NB4 (cell line): ENCODE results near the gene HEBP1.

Source experiments
- DNase-seq: peaks from one replicate; pipeline ENCODE4 v3.0.0; 2010; ENCODE audit warnings: low read depth
- H3K4me3 ChIP-seq: one replicate; pipeline ENCODE4 v1.5.1; 2011; ENCODE audit warnings: mild to moderate bottlenecking, low read depth, low read length, moderate library complexity
- CTCF ChIP-seq: IDR thresholded peaks from one replicate; pipeline ENCODE4 v1.5.1; 2012; ENCODE audit warnings: low read depth, low read length
- MAX ChIP-seq: IDR thresholded peaks from 2 replicates; pipeline ENCODE4 v1.6.1; 2011; ENCODE audit warnings: low read depth, low read length
- MYC ChIP-seq: IDR thresholded peaks from 2 replicates; pipeline ENCODE4 v1.6.1; 2011; ENCODE audit warnings: low read depth, low read length
- POLR2A ChIP-seq: IDR thresholded peaks from 2 replicates; pipeline ENCODE4 v1.6.1; 2011; ENCODE audit warnings: mild to moderate bottlenecking; ENCODE audit not compliant: insufficient read length; ENCODE audit errors: extremely low read depth

The HEBP1 gene

GRCh38 chr12:12979126-12979525, 20.9 kb downstream of the HEBP1 start:
- DNase-seq, result no peak
- H3K4me3 ChIP-seq, result no peak overlapping the region
- TF ChIP-seq MAX (no peak), CTCF (no peak), POLR2A (no peak), MYC (no peak)

- no peak for DNase-seq
- no peak overlapping the region for H3K4me3 ChIP-seq
- TF ChIP-seq MAX, result no peak
- no peak for TF ChIP-seq CTCF
- no peak for TF ChIP-seq POLR2A
- TF ChIP-seq MYC, result no peak
Observed at GRCh38 chr12:12977231-12977630, 22.8 kb downstream of the HEBP1 start.

GRCh38 chr12:12976366-12976765, 23.7 kb downstream of the HEBP1 start:
- TF ChIP-seq CTCF (no peak), MYC (no peak), MAX (no peak), POLR2A (no peak)
- no peak for DNase-seq
- no peak overlapping the region for H3K4me3 ChIP-seq

DNA sequence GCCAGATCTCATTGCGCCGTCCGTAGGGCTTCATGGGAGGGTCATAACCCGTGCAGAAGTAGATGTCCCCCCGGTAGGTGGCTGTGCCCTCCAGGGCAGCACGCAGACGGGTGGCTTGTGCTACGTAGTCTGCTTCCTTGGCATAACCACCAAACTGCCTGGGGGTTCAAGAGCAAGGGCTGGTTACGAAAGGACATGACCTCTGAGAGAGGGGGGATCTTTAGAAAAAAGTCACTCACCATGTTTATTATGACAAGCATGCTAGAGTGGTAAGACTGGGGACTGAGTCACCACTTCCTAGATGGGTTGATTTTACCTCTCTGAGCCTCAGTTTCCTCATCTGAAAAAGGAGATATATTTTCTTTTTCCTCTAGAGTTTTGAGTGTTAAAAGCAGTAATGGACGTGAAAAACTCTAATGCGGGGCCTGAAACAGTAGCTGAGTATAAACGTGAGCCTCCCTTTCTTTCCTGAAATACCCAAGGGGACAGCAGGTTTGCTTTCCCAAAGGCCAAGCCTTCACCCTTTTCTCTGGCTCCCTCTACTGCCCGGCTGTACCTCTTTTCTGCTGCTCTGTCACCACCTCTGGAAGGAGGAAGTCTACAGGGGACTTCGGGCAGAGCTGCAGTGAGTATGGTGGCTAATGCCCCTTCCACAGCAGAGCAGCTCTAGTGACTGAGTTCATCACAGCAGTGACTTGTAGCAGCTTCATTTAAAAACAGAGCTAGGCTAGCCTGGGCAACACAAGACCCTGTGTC, 24.6 kb downstream of the HEBP1 start:
- H3K4me3 ChIP-seq, result no peak overlapping the region
- peak; percentile 71 for DNase-seq
- TF ChIP-seq POLR2A, result no peak
- TF ChIP-seq CTCF, result peak; percentile 60

GRCh38 chr12:12974211-12974610, 25.9 kb downstream of the HEBP1 start:
- DNase-seq, result no peak
- no peak overlapping the region for H3K4me3 ChIP-seq
- TF ChIP-seq CTCF (no peak), POLR2A (no peak), MAX (no peak), MYC (no peak)
